Measurements from ENCODE around the gene BANP. TPM values are rescaled to one million over a fixed set of nuclear protein-coding genes. Genes with fewer than 3 reads are reported as not detected.
"Not testable (repeated sequence)": the region's sequence is repeated elsewhere in the genome, so short reads cannot be mapped to it uniquely, and the experiment has no call there.

Gene BANP
- 39.7 and 40.8 TPM in 2 replicates for total RNA-seq

GRCh38 chr16:87950765-87951551, at the start of gene BANP:
Gene BANP, plus strand, starts transcription at chr16:87951434. Its CDS starts 23,682 bp downstream, at chr16:87975116.
- Mint-ChIP-seq H3K27ac (peak within 1 kb of the TSS; percentile 99), H3K4me1 (ENCODE audit: low read depth) (peaks cover 46% of the 10 kb centered on the region)

GRCh38 chr16:87904963-87905362, 46.3 kb upstream of the BANP start:
- H3K36me3 Mint-ChIP-seq (ENCODE audit: low read depth); intact Hi-C loops (cut with micrococcal nuclease); H3K9me3 Mint-ChIP-seq; H3K27me3 Mint-ChIP-seq (ENCODE audit: low read depth); H3K27ac Mint-ChIP-seq; DNase-seq (ENCODE audit: low spot score); H3K4me3 Mint-ChIP-seq (ENCODE audit: low read depth): not testable (repeated sequence)
- peaks cover 25% of the 10 kb centered on the region for H3K4me1 Mint-ChIP-seq (ENCODE audit: low read depth)

More at GRCh38 chr16:87950765-87951551, at the start of gene BANP:
- intact Hi-C loops (cut with micrococcal nuclease): loop anchor here (2.0 to 5.0 kb wide), 4 partner anchors 54 to 558 kb away; partner anchors contain the start of genes MAP1LC3B and ZFPM1
- H3K36me3 Mint-ChIP-seq (ENCODE audit: low read depth): peaks cover 32% of the 10 kb centered on the region
- no peaks in the 10 kb centered on the region for H3K9me3 Mint-ChIP-seq
- DNase-seq (ENCODE audit: low spot score): peak; percentile 96
- peak within 1 kb of the TSS; percentile 94 for H3K4me3 Mint-ChIP-seq (ENCODE audit: low read depth)
- H3K27me3 Mint-ChIP-seq (ENCODE audit: low read depth): no peaks in the 10 kb centered on the region

GRCh38 chr16:87905521-87905920, 45.7 kb upstream of the BANP start:
- intact Hi-C loops (cut with micrococcal nuclease); H3K27me3 Mint-ChIP-seq (ENCODE audit: low read depth); DNase-seq (ENCODE audit: low spot score); H3K4me3 Mint-ChIP-seq (ENCODE audit: low read depth); H3K36me3 Mint-ChIP-seq (ENCODE audit: low read depth); H3K27ac Mint-ChIP-seq; H3K9me3 Mint-ChIP-seq: not testable (repeated sequence)
- peaks cover 22% of the 10 kb centered on the region for H3K4me1 Mint-ChIP-seq (ENCODE audit: low read depth)

GRCh38 chr16:87908101-87908500, 43.1 kb upstream of the BANP start:
- H3K4me1 Mint-ChIP-seq (ENCODE audit: low read depth): peaks cover 14% of the 10 kb centered on the region
- intact Hi-C loops (cut with micrococcal nuclease): loop anchor here (2.0 kb wide), 1 partner anchor 37 kb away; no protein-coding TSS in a partner anchor
- H3K27me3 Mint-ChIP-seq (ENCODE audit: low read depth); H3K4me3 Mint-ChIP-seq (ENCODE audit: low read depth); H3K9me3 Mint-ChIP-seq; H3K36me3 Mint-ChIP-seq (ENCODE audit: low read depth); DNase-seq (ENCODE audit: low spot score): not testable (repeated sequence)
- peak overlapping the region; percentile 7 for H3K27ac Mint-ChIP-seq

GRCh38 chr16:87909203-87909935, 41.9 kb upstream of the BANP start:
- intact Hi-C loops (cut with micrococcal nuclease): loop anchor here (1.0 to 2.0 kb wide), 4 partner anchors 31 to 130 kb away; no protein-coding TSS in a partner anchor

GRCh38 chr16:87911106-87911763, 40.0 kb upstream of the BANP start:
- H3K27ac Mint-ChIP-seq; intact Hi-C loops (cut with micrococcal nuclease); DNase-seq (ENCODE audit: low spot score); H3K36me3 Mint-ChIP-seq (ENCODE audit: low read depth); H3K4me3 Mint-ChIP-seq (ENCODE audit: low read depth); H3K9me3 Mint-ChIP-seq; H3K27me3 Mint-ChIP-seq (ENCODE audit: low read depth): not testable (repeated sequence)
- H3K4me1 Mint-ChIP-seq (ENCODE audit: low read depth): peaks cover 11% of the 10 kb centered on the region

More at GRCh38 chr16:87909203-87909935, 41.9 kb upstream of the BANP start:
- H3K27me3 Mint-ChIP-seq (ENCODE audit: low read depth); H3K9me3 Mint-ChIP-seq; H3K4me3 Mint-ChIP-seq (ENCODE audit: low read depth); H3K36me3 Mint-ChIP-seq (ENCODE audit: low read depth): not testable (repeated sequence)
- DNase-seq (ENCODE audit: low spot score): peak; percentile 80
- peaks cover 11% of the 10 kb centered on the region for H3K4me1 Mint-ChIP-seq (ENCODE audit: low read depth)
- peak overlapping the region; percentile 68 for H3K27ac Mint-ChIP-seq

GRCh38 chr16:87912691-87913090, 38.5 kb upstream of the BANP start:
- intact Hi-C loops (cut with micrococcal nuclease); DNase-seq (ENCODE audit: low spot score); H3K27ac Mint-ChIP-seq; H3K9me3 Mint-ChIP-seq; H3K4me3 Mint-ChIP-seq (ENCODE audit: low read depth); H3K4me1 Mint-ChIP-seq (ENCODE audit: low read depth); H3K27me3 Mint-ChIP-seq (ENCODE audit: low read depth); H3K36me3 Mint-ChIP-seq (ENCODE audit: low read depth): not testable (repeated sequence)

- H3K27ac Mint-ChIP-seq; H3K4me1 Mint-ChIP-seq (ENCODE audit: low read depth); H3K9me3 Mint-ChIP-seq; DNase-seq (ENCODE audit: low spot score); H3K4me3 Mint-ChIP-seq (ENCODE audit: low read depth); intact Hi-C loops (cut with micrococcal nuclease); H3K36me3 Mint-ChIP-seq (ENCODE audit: low read depth); H3K27me3 Mint-ChIP-seq (ENCODE audit: low read depth): not testable (repeated sequence)
Measured at GRCh38 chr16:87914021-87914725, 37.1 kb upstream of the BANP start.

- H3K9me3 Mint-ChIP-seq: no peaks in the 10 kb centered on the region
- no peaks in the 10 kb centered on the region for H3K36me3 Mint-ChIP-seq (ENCODE audit: low read depth)
- intact Hi-C loops (cut with micrococcal nuclease): no loop called here
- DNase-seq (ENCODE audit: low spot score): no peak
- peaks cover 4% of the 10 kb centered on the region for H3K27me3 Mint-ChIP-seq (ENCODE audit: low read depth)
- peaks cover 2% of the 10 kb centered on the region for H3K4me1 Mint-ChIP-seq (ENCODE audit: low read depth)
- no peak overlapping the region for H3K4me3 Mint-ChIP-seq (ENCODE audit: low read depth)
- H3K27ac Mint-ChIP-seq: no peak overlapping the region
Measured at GRCh38 chr16:87914812-87915211, 36.4 kb upstream of the BANP start.

- no peaks in the 10 kb centered on the region for H3K9me3 Mint-ChIP-seq
- intact Hi-C loops (cut with micrococcal nuclease): no loop called here
- H3K36me3 Mint-ChIP-seq (ENCODE audit: low read depth): no peaks in the 10 kb centered on the region
- peaks cover 2% of the 10 kb centered on the region for H3K4me1 Mint-ChIP-seq (ENCODE audit: low read depth)
- peaks cover 4% of the 10 kb centered on the region for H3K27me3 Mint-ChIP-seq (ENCODE audit: low read depth)
- H3K4me3 Mint-ChIP-seq (ENCODE audit: low read depth): no peak overlapping the region
- H3K27ac Mint-ChIP-seq: no peak overlapping the region
- DNase-seq (ENCODE audit: low spot score): no peak
Measured at GRCh38 chr16:87917503-87917902, 33.7 kb upstream of the BANP start.

- Mint-ChIP-seq H3K27ac (no peak overlapping the region), H3K36me3 (ENCODE audit: low read depth) (no peaks in the 10 kb centered on the region), H3K27me3 (ENCODE audit: low read depth) (peaks cover 4% of the 10 kb centered on the region), H3K9me3 (no peaks in the 10 kb centered on the region), H3K4me3 (ENCODE audit: low read depth) (no peak overlapping the region), H3K4me1 (ENCODE audit: low read depth) (peaks cover 2% of the 10 kb centered on the region)
- DNase-seq (ENCODE audit: low spot score): no peak
- intact Hi-C loops (cut with micrococcal nuclease): no loop called here
Measured at GRCh38 chr16:87918338-87918737, 32.9 kb upstream of the BANP start.
